Stimulated activated CD4-positive, alpha-beta T cell treated with anti-CD3 and anti-CD28 coated beads, Interleukin-15, amount 100 ng/mL, for 48 hours (primary cell): ENCODE data around the gene YJEFN3.

ENCODE experiments used
- DNase-seq, 2 donors: peaks; one replicate each; pipeline ENCODE4 v3.0.0-alpha.2; 2020; ENCODE audit warnings: low read depth in 2 of 2

Gene YJEFN3

DNA sequence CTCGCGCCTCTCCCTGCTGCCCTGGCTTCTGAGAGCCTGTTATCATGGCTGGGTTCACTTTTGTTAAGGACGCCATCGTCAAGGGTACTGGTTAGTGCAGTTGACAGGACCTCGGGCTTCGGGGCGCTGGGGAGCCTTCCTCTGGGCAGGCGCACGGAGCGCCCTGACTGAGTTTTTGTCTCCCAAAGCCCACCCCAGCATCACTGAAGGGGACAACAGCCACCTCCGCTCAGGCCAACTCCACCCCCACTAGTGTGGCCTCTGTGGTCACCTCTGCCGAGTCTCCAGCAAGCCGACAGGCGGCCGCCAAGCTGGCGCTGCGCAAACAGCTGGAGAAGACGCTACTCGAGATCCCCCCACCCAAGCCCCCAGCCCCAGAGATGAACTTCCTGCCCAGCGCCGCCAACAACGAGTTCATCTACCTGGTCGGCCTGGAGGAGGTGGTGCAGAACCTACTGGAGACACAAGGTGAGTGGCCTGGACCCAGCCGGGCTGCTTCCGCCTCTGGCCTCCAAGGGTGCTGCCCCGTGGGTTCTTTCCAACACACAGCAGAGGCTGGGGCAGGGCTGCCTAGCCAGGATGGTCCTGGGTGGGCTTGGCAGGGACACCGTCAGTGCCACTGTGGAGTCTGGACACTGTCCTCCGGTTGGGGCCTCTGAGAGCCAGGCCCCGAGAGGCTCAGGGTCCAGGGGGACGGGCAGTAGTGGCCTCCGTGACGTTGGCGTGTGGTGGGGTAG, 30.3 kb upstream of the YJEFN3 start:
- DNase-seq = no peak

DNA sequence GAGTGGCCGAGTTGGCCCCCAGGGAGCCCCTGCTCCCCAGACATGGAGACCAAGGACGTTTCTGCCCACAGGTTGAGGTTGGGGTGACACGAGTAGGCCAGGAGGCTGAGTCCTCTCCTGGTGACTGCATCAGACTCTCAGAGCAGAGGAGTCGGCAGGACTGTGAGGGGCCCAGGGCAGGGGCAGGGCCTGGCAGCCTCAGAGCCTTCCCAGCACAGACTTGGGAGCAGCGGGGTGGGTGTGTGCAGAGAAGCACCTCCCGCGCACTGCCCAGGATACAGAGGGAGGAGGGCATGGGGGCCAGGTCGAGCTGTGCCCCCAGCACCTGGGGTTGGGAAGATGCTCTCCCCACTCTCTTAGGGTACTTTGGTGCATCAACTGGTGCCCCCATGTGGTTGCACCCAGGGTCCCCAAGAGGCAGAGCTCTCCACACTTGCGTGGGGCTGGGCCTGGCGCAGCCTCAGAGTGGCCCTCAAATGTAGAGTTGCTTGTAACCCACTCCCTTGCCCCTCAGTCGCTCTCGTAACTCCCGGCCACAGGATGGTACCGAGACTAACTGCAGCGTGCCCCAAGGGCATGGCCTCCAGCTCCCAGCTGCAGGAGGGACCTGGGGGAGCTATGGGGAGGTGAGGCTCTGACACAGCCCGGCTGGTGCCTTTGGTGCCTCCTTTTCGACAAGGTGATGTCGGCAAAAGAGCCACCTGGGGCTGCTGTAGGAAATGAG, 29.3 kb upstream of the YJEFN3 start:
- no peak for DNase-seq

DNA sequence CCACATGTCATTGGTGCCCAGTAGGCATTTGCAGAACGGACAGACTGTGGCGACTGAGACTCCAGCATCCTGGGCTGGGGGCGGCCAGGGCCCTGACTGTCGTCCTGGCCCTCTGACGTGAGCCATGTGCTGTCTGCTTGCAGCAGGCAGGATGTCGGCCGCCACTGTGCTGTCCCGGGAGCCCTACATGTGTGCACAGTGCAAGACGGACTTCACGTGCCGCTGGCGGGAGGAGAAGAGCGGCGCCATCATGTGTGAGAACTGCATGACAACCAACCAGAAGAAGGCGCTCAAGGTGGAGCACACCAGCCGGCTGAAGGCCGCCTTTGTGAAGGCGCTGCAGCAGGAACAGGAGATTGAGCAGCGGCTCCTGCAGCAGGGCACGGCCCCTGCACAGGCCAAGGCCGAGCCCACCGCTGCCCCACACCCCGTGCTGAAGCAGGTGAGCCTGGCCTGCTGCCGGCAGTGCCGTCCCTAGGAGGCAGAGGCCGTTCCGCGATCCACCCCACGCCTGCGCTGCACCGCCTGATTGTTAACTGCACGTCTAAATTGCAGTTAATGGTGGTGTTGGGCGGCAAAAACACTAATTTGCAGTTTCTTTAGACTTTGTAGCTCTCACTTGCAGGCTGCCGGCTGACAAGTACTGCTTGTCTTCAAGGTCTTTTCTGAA, 27.6 kb upstream of the YJEFN3 start:
- DNase-seq = no peak

DNA sequence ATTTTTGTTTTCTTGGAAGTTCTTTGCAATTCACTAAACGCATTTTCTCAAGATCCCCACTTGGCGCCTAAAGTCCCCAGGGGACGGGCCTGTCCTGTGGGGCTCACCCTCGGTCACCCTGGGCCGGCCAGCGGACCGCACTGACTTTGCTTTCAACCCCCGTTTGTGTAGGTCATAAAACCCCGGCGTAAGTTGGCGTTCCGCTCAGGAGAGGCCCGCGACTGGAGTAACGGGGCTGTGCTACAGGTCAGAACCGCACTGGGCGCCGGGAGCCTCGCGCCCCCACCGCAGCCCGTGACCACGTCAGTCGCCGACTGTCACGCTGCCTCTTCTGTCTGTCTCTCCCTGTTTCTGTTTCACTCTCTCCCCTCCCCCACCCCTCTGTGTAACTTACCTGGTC, 26.9 kb upstream of the YJEFN3 start:
- no peak for DNase-seq

DNA sequence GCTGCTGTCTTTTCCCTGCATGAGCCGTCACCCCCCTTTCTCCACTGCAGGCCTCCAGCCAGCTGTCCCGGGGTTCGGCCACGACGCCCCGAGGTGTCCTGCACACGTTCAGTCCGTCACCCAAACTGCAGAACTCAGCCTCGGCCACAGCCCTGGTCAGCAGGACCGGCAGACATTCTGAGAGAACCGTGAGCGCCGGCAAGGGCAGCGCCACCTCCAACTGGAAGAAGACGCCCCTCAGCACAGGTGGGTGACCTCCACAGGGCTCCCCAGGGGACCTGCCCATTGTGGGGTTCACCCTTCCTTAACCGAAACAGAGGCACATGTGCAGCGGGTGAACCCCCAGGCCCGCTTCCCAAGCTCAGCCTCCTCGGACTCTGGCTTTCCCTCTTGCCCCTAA, 26.4 kb upstream of the YJEFN3 start:
- DNase-seq = no peak

DNA sequence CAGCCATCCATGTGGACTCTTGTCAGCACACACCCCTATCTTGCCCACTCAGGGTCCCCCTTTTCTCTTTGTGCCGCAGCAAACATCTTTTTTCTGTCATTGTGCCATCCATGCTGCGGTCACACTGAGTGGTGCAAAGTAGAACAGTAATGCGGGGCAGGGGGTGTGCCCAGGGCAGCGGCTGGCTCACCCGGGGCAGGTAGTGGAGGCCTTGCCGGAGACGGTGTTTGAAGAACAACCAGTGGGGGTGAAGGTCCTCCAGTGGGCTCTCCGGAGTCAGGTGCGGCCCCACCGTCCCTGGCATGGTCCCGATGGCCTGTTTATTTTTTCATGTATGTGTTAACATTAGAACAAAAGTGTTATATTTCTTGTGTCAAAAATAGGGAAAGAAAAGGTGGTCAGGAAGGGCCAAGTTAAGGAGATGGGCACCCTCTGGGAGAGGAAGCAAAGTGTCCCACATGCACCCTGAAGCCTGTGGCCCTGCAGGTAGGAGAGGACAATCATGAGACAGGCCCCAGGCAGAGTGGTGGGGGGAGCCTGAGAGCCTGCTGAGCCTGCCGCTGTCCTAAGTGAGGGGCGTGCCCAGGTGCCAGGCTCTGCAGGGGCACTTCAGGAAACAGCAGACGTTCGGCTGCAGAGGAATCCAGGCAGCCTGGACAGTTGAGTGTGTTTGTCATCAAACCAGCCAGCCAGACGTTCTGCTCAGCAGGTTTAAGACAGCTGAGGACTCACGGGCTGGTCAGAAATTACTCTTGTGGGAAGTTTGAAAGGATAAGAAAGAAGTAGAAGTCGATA, 25.7 kb upstream of the YJEFN3 start:
- no peak for DNase-seq

DNA sequence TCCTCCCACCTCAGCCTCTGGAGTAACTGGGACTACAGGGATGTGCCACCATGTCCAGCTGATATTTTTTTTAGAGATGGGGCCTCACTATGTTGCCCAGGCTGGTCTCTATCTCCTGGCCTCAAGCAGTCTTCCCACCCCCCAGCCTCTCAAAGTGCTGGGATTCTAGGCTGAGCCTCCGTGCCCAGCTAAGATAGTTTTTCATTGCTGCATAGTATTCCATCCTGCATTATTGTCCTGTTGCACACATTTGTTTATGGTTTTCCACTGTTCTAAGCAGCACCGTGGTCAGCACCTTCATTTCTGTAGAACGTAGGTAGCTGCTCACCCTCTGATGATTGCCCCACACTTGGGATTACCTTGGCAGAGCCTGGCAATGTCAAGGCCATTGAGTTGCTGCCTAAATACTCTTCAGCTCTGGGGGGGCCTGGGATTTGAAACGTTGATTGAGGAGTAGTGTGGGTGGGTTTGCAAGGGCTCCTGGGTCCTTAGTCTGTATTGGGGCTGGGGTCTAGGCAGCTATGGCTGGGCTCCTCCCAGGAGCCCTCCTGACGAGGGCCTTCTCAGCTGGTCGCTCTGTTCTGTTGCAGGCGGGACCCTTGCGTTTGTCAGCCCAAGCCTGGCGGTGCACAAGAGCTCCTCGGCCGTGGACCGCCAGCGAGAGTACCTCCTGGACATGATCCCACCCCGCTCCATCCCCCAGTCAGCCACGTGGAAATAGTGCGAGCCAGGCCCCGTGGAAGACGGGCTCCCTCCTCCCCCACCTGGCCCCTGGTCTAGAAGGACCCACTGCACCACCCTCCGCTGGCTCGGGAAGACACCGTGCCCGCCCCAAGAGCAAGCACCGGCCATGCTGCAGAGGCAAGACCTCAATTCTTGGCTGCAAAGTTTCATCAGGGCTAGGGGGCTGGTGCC, 23.7 kb upstream of the YJEFN3 start:
- DNase-seq = no peak

DNA sequence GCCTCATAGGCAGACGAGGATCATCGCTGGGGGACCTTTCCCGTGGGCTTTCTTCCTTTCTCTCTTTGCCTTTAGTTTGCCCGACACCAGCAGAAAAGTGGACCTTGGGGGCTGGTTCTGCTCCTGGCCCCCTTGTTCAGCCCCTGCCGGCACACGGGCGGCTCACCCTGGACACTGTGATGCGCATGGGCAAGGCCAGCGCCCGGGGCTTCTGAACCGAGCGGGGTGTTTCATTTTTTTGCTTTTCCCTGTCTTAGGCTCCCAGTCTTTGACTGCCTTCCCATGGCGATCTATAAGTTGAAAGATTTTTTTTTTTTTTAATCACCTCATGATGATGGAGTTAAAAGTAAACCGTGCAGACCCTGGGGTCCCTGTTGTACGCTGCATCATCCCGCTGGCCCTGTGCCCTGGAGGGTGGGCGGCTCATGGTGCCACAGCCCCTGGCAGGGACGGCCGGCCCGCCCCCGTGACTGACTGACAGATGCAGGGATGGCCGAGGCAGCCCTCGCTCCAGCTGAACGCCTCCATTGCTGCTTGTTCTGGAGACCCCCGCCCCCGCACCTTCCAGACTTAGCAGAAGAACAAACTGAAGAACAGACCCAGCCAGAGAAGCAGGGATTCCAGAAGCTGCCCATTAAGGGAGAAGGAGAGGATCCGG, 22.9 kb upstream of the YJEFN3 start:
- DNase-seq = no peak

DNA sequence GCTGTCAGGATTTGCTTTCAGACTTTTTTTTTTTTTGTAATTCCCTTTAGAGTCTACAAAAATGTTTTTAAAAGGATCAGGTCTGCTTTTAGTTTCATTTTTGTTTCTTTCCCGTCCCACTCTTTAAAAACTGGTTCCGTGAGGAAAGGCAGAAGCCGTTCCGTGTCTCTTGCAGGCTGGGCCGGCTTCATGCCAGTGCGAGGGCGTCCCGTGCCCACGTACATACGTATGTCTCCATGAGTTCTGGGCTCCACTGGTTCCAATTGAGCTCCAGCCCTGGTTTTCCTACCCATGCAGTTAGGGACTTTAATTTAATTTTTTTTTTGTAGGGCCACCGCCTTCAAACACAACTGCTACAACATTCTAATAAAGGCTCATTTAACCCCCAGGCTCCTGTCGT, 22.1 kb upstream of the YJEFN3 start:
- DNase-seq = no peak

DNA sequence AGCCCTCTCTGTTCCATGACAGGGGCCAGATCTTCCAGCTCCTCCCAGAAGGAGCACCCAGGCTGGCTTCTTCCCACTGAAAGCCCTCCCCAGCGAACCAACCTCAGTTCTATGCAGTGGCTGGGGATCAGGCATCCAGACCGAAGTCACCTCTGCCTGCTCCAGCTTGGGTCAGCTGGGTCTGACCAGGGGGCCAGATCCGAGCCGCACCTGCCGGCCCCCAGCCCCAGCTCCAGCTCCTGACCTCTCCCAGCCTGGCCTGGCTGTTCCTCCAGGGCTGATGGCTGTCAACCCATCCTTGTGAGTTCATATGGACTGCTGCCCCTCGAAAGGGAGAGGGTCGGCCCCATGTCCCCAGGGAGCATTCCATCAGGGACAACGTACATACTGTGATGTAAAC, 21.4 kb upstream of the YJEFN3 start:
- DNase-seq = no peak

DNA sequence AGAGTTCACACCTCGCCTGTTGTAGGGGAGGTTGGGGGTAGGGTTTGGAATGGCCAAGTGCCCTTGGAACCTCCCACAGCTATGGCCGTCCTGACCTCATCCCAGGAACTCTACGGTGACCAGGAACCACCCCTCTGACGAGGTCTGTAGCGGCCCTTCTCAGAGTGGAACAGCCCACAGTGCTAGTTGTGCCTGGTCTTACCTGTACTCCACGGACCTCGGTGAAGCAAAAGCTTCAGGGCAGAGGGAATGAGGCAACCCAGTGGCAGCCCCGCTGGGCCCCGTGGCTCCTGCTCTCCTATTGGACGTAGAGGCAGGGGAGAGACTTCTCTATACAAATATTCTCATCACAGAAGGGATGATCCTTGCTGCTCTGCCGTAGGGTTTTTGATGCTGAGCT, 20.5 kb upstream of the YJEFN3 start:
- no peak for DNase-seq

DNA sequence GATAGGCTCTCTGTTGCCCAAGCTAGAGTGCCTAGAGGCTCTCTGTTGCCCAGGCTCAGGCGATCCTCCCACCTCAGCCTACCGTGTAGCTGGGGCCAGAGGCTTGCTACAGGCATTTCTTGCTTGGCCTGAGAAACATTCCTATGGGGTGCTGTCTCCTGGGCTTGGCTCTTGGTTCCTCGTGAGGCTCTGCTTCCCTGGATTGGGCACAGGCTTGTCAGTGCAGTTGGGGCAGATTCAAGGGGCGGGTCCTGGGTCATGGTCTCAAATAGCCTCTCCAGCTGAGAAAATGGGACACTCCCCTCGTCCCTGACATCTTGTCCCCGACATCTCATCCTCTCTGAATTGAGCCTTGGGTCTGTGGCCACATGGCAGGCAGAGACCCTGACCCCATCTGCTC, 18.3 kb upstream of the YJEFN3 start:
- DNase-seq = no peak

DNA sequence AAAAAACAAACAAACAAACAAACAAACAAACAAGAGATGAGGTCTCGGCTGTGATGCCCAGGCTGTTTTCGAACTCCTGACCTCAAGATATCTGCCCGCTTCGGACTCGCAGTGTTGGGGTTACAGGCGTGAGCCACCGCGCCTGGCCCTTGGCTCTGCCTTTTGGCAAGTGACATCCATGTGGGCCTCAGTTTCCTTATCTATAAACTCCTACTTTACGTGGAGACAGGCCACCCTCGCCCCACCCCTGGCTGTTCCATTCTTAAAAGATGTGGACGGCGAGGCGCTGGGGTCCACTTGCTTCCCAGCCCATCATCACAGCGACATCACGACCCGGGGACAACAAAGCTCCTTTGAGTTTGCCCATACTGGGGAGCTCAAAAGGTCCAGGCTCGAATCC, 15.0 kb upstream of the YJEFN3 start:
- DNase-seq = no peak

DNA sequence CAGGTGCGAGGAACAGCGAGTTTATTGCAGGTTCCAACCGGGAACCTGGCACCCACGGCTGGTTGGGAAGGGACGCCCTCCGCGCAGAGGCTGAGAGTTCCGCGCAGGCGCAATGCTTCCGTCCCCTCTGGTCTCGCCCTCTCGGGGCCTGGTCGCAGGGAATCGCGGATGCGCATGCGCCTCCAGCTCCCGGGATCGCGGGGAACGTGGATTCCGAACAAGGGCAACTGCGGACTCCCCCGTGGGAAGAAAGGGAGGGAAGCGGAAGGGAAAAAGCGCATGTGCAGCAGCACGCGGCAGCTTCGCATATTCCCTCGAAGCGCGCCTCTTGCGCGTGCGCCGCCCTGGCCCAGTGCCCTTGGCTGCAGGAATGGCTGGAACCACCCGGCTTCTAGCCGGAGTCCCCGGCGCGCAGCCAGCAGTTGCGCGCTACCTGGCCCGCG, 14.5 kb upstream of the YJEFN3 start:
- DNase-seq = no peak

DNA sequence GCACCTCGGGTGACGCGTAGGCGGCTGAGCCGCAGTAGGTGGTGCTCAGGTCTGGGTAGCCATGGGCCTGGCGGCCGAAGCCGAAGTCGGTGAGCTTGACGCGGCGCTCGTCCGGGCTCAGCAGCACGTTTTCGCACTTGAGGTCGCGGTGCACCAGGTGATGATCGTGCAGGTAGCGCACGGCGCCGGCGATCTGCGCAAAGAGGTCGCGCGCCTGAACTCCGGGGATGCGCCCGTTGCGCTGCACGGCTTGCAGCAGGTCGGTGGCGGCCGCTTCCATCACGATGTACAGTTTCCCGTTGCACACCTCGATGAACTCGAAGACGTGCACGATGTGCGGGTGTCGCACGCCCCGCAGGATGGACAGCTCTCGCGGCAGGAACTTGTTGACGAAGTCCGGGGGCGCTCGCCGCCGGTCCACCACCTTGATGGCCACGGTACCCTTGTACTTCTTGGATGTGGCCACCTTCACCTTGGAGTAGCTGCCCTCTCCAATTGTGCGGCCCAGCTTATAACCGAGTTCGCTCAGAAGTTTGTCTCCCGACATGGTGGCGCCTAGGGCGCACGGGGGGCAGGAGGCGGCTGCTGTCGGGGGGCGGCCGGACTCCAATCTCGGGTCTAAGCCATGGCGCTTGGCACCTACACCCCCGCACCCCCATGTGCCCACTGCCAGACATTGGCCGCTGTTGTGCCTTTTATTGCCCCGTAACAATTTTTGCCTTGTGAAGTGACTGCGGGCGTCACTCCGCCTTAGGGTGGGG, 13.7 kb upstream of the YJEFN3 start, which contains the start of gene TSSK6:
Gene TSSK6 (minus strand): TSS at position 668 of the 761 bp plus-strand sequence. CDS start 121 bp downstream, at position 547.
- DNase-seq = no peak

DNA sequence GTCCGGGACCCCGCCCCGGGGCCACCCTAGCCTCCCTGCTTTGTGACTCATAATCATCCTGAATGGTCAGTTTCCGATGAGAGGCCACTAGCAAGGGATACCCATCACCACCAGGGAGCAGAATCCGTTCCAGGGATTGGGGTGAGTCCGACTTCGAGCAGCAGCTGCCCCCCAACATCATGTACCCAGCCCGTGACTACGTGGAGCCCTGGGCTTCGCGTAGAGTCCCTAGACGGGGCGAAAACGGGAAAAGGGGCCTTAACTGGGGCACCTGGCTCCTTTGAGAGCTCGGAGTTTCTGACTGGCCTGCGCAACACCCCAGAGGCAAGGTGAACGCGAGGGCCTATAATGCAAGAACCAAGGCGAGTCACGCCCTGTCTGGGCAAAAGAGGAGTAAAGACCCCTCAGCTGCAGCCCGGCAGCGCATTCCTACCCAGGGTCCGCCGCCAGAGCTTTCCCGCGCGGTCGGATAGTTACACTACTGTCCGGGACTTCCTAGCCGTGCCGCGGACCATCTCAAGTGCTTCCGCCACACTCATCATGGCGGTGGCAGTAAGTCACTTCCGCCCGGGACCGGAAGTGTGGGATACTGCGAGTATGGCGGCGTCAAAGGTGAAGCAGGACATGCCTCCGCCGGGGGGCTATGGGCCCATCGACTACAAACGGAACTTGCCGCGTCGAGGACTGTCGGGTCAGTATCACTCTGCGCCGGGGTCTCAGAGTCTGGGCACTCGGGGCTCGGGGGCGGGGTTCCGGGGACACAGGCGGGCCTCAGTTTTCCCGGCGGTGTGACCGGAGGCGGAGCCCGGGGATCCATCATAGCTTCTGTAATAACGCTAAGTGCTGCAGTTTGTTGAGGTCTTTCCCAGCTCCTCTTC, 12.8 kb upstream of the YJEFN3 start, which contains the start of gene NDUFA13:
Gene NDUFA13 (plus strand): TSS at position 584 of the 878 bp plus-strand sequence. CDS start 14 bp downstream, at position 598.
- peak; percentile 86 to 88 for DNase-seq

DNA sequence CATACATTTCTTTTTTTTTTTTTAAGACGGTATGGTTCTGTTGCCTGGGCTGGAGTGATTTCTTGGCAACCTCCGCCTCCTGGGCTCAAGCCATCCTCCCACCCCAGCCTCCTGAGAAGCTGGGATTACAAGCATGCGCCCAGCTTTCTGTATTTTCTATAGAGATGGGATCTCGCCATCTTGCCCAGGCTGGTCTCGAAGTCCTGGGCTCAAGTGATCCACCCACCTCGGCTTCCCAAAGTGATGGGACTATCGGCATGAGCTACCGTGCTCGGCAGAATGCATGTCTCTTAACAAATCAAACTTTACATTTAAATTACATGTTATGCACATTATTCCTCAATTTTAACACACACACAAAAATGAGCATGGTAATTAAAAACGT, 11.5 kb upstream of the YJEFN3 start:
- DNase-seq = no peak

DNA sequence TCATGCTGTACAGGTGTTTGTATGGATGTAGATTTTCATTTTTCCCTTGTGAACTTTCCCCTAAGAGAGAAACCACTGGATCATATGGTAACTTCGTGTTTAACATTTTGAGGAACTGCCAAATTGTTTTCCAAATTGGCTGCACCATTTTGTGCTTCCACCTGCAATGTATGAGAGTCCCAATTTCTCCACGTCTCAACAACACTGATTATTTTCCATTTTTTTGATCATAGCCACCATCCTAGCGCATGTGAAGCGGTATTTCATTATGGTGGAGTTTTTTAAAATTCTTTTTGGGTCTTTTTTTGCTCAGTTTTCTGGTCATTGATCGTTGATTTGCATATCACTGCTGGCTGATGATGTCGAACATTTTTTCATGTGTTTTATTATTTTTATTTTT, 7.7 kb upstream of the YJEFN3 start:
- no peak for DNase-seq
